Limb (tissue), 2 donors: ENCODE results near the gene NOTUM.

Source experiments
- DNase-seq, 2 donors: peaks; one replicate each; pipeline ENCODE4 v3.0.0-alpha.2; 2016; ENCODE audit errors: extremely low spot score in 2 of 2

Gene NOTUM

DNA sequence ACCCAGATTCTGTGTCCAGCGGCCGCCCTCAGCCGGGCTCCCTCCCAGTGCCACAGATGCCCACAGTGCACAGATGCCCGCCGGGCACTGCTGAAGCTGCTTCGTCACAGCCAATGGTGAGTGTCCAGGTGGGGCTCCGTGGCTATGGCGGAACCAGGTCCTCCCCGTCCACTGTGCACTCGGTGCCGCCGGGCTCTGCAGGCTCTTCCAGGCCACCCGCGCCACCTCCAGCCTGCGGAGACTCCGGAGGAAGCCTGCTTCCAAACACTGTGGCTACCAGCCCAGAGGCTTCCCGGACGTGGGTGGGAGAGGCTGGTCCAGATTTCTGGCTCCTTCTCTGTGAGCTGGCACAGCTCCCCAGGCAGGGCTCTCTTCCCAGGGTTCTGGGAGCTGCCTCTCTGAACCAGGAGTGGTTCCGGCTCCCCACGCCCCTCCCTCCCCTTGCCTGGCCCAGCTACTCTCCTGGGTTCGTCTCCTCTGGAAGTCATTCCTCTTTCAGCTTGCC, 21.1 kb downstream of the NOTUM start:
- DNase-seq: no peak

DNA sequence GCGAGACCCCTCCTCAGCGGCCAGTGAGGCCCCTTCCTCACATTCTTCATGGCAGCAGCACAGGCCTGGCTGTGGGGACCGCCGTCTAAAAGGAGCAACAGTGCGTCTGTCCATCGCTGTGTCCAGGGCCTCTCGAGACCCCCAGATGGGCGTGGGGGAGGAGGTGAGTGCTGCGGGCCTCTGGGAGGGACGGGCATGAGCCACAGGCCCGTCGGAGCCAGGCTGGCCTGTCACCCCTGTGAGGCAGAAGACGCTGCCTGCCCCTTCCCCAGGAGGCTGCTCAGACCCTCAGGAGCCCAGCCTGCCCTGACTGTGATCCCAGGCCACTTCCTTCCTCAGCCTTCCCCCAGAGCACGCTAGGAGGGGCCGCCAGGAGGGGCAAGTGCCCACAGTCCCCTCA, 21.8 kb downstream of the NOTUM start:
- DNase-seq: no peak

GRCh38 chr17:81935709-81936084, 25.3 kb downstream of the NOTUM start:
- DNase-seq: no peak

DNA sequence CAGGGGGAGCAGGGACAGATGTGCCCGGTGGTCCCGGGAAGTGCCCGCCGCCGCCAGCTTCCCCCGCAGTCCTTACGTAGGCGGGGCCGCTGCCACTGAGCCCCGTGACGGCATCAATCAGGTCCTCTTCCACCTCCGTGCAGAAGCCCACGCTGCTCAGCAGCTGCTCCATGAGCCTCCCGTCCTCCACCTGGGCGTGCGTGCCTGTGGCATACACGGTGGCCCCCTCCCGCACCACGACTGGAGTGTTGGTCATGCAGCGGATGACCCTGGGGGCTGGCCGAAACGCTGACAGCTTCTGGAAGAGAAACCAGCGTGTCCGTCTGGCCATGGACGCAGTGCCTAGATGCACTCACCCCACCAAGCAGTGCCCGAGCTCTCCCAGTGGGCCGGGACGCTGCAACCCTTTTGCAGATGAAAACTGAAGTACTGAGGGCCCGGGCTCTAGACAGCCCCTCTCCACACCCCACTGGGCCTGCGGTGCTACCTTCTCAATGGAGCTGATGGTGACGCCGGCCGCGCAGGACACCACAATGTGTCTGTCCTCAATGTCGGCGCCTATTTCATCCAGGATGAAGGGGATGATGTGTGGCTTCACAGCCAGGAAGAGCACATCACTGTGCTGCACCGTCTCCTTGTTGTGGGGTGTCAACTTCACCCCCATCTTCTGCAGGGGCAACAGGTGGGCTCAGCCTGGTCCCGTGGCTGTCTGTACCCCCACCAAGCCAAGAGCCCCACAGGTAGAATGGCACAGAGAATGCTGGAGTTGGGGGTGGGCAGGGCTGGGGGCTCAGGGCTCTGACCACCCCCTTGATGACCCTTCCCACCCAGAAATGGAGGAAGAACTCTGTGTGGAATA, 25.9 kb downstream of the NOTUM start:
- no peak for DNase-seq

- no peak for DNase-seq
Observed at GRCh38 chr17:81934098-81934757, 26.8 kb downstream of the NOTUM start.

GRCh38 chr17:81933178-81933699, 27.7 kb downstream of the NOTUM start:
- DNase-seq: no peak

DNA sequence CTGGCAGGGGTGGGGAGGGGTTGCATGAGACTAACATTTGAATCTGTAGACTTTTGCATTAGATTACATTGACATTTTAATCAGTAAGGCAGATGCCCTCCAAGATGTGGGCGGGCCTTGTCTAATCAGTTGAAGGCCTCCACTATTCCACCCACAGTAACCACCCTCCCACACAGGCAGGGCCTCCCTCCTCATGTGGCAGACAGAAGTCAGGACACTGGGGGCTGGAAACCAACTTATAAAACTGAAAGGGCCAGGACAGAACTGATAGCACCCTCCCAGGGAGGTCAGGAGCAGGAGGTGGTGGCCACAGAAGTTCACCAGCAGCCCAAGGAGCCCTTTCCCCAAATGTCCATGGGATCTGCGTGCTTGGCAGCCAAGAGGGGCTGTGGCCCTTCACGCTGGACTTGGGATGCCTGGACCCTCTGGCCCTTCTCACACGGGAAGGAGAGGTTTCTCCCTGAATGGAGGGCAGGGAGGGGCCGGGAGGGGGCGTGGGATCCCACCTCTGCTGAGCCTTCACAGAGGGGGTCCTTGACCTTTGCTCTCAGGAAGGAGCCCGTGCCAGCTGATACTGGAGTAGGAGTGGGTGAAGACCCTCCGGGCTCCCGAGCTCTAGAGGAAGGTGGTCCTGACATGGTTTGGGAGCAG, 28.5 kb downstream of the NOTUM start:
- DNase-seq: no peak

DNA sequence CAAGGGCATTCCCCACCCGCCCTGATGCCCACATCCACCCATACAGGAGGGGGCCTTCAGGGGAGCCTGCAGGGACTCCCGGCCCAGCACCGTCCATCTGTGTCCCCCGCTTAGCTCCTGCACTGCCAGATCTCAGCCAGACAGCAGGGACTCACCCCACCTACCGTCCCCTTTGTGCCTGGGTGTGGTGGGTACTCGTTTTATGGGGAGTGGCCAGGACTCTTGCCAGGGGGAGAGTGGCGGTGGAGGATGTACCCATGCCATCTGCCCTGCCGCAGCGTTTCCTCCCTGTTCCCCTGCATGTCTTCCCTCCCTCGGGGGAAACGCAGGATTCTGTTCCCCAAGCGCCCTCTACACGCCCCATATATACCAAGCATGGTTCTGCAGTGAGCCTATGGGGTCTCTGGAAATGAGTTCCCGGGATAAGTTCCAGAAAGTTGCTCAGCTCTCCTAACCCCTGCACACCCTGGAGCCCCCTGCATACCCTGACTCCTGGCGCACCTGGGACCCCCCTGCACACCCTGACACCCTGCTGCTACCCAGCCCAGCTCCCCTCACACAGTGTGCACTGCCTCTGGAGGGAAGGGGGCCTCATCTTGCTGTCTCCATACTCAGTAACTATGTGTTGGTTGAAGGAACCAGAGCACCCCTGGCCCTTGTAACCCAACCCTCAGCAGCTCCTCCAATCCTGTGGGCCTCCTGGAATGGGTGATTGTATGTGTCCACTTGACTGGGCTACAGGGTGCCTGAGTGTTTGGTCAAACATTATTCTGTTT, 29.2 kb downstream of the NOTUM start:
- no peak for DNase-seq

- DNase-seq: no peak
Observed at GRCh38 chr17:81931189-81931556, 29.8 kb downstream of the NOTUM start.

DNA sequence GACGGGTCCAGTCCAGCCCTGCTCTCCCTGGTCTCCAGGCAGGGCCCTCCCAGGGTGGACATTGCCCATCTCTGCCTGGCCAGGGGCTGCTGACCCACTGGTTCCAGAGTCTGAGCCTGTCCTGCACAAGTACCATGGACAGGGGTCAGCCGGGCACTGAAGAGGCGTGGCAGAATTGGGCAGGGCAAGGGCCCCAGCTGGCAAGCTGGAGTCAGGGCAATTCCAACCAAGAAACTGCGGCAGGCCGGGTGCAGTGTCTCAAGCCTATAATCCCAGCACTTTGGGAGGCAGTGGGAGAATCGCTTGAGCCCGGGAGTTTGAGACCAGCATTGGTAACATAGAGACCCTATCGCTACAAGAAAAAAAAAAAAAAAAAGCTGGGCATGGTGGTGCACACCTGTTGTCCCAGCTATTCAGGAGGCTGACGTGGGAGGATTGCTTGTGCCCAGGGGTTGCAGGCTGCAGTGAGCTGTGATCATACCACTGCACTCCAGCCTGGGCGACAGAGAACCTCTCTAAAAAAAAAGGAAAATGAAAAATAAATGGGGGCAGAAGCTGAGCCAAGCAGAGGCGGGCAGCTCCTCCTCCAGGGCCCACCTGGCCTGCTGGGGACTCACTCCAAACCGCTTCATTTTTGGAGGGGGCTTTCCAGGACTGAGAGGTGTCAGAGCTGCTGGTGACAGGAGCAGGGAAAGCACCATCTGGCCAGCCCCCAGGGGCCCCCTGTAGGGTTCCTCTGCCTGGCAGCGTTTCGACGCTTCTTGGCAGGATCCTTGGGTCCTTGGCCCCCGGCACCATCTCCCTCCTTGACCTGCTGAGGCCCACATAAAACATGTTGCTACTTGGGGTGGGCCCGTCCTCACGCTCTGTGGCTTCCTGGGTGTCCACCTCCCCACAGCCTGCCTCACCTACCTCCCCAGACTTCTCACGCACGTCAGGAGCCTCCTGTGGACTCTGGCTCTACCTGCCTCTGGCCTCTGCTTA, 30.6 kb downstream of the NOTUM start:
- no peak for DNase-seq

DNA sequence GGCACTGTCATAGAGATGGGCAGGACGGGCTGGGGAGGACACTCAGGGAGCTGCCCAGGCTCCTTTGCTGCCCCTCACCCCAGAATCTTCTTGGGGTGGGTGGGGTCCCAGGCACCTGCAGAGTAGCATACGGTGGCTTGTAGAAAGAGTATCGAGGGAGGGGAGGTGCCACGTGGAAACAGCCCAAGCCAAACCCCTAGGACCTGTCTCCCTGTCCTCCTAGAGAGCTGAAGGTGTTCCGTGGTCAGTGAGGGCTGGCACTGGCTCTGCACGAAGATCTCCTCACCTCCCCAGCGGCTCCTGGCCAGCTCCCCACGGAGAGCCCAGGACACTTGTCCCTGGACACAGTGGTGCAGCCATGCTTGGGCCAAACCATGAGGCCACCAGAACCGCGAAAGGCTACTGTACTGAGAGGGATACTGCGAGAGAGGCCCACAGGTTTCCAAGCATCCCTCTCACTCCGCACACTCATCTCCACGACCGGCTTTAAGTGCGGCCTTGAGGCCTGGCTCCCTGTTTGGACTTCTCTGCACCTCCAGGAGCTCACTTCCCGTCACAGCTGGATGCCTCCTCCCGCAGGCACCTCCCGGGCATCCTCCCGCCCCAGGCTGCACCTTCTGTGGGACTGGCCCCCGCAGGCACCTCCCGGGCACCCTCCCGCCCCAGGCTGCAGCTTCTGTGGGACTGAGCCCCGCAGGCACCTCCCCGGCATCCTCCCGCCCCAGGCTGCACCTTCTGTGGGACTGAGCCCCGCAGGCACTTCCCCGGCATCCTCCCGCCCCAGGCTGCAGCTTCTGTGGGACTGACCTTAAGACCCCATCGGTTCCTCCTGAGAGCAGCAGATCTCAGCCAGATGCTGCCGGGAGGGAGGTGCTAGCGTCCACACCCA, 31.5 kb downstream of the NOTUM start:
- DNase-seq: no peak

DNA sequence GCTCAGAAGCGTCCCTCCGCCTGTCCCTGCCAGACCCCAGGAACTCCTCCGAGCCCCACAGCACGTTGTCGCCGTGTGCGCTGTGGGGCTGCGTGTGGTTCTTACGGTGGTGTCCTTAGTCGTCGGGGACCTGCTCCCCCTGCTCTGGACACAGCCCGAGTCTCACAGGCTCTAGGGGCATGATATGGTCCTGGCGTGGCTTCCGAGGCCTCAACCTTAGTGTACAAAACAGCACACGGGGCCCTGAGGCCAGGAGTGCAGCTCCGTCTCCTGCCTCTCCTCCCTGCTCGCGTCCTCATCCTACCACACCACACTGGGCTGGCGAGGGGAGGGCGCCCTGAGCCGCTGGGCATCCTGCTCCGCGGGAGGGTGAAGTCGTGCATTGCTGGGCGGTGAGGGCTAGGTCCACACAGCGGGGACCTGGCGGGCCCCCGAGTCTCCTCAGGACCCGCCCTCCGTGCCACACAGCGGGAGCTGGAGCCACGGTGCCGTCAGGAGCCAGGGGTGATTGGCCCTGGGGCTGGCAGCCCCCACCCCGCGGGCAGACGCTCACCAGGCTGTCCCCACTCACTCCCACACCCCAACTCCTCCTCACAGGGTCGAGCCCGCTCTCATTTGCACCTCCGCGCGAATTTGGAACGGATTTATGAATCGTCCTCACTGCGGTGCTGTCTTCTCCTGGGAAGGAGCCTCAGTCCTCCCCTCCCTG, 32.3 kb downstream of the NOTUM start:
- no peak for DNase-seq

GRCh38 chr17:81927653-81928543, 33.1 kb downstream of the NOTUM start, which contains the start of gene MAFG:
TSS of gene MAFG (minus strand) at chr17:81927735. CDS start at chr17:81923185, 4,550 bp downstream.
- DNase-seq: peak; percentile 95 to 98

DNA sequence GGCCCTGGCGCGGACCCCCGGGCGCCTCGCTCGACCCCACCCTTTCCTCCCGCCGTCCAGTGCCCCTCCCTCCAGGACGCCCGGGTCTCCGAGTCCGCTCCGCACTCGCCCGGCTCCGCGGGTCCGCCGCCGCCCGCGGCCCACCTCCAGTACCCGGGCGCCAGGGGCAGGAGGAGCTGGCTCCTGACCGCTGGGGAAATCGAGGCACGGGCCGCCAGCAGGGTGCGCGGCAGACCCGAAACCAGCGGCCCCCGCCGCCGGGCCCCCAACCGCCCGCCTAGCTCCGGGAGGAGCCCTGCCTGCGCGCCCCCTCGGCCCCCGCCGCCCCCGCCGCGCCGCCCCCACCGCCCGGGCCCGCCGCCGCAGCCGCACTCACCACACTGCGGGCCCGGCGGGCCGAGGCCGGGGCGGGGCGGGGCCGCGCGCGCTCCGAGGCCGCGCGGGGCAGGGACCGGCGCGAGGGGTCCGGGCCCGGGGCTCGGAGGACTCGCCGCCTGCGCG, 33.8 kb downstream of the NOTUM start:
- DNase-seq: no peak

DNA sequence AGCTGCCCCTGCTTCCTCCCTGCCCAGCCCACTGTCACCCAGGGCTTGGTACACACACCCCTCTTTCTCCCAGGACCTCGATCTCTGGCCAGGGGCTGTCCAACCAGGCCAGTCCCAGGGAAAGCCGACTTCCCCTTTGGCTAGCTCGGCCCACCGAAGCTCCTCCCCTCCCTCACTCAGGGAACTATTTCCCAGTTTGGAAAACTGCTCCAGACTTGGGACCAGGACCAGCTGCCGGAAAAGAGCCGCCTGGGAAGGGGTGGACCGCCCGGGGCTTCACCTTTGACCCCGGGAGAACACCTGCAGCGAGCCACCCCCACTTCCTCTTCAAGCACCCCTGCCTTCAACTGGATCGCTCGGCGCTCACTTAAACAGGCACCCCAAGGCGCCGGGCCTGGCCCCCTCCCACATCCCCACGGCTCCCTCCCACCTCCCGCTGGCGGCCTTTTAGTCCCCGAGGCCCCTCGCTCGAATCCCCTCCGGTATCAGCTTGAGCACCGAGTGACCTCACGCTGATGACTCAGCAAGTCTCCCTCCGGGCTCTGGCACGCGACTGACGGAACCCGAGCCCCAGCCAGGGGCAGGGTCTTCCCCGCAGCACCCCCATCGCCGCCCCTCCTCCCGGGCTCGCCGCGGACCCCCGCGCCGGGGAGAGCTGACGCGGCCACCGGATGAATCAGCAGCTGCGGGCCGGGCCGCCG, 34.4 kb downstream of the NOTUM start:
- DNase-seq: peak; percentile 56 to 69

DNA sequence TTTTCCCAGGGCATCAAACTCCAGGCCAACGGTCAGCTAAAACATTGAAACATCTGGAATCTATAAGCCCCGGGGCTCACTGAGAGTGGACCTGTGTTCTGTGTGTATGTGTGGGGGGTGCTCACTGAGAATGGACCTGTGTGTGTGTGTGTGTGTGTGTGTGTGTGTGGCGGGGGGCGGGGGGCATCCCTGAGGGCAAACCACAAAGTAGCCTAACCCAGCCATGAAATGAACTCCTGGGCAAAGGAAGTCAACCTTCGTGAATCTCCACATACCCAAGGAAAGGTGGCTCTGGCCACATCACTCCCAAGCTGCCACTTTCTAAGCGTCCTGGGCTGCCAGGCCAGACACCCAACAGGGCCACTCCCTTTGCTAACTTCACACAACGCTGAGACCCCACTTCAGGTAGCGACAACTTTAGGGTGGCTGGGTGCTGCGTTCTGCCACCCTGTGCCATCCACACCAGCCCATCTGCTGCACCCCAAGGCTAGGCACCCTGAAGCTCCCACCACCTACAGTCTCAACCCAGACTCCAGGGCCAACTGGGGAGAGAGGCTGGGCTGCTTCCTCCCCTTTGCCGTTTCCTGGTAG, 35.0 kb downstream of the NOTUM start:
- no peak for DNase-seq
